Measurements from ENCODE around the gene AUNIP.

AUNIP gene

GRCh38 chr1:25796811-25797458 lies 62.3 kb downstream of the AUNIP start:
- TF ChIP-seq POLR2A (IDR thresholded peaks at IDR 0.05; ENCODE audit: extremely low read depth, insufficient read length) (no peak), MAX (IDR thresholded peaks at IDR 0.05; ENCODE audit: low read depth, low read length) (no peak), MYC (IDR thresholded peaks at IDR 0.05; ENCODE audit: low read depth, low read length) (no peak)
- TF ChIP-seq, protein P1, sequence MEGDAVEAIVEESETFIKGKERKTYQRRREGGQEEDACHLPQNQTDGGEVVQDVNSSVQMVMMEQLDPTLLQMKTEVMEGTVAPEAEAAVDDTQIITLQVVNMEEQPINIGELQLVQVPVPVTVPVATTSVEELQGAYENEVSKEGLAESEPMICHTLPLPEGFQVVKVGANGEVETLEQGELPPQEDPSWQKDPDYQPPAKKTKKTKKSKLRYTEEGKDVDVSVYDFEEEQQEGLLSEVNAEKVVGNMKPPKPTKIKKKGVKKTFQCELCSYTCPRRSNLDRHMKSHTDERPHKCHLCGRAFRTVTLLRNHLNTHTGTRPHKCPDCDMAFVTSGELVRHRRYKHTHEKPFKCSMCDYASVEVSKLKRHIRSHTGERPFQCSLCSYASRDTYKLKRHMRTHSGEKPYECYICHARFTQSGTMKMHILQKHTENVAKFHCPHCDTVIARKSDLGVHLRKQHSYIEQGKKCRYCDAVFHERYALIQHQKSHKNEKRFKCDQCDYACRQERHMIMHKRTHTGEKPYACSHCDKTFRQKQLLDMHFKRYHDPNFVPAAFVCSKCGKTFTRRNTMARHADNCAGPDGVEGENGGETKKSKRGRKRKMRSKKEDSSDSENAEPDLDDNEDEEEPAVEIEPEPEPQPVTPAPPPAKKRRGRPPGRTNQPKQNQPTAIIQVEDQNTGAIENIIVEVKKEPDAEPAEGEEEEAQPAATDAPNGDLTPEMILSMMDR (IDR thresholded peaks at IDR 0.05; ENCODE audit: low read depth, low read length), result peak; percentile 72
- peak; percentile 81 for DNase-seq (ENCODE audit: low read depth)
- H3K4me3 ChIP-seq (ENCODE audit: low read depth, low read length), result no peak overlapping the region

DNA sequence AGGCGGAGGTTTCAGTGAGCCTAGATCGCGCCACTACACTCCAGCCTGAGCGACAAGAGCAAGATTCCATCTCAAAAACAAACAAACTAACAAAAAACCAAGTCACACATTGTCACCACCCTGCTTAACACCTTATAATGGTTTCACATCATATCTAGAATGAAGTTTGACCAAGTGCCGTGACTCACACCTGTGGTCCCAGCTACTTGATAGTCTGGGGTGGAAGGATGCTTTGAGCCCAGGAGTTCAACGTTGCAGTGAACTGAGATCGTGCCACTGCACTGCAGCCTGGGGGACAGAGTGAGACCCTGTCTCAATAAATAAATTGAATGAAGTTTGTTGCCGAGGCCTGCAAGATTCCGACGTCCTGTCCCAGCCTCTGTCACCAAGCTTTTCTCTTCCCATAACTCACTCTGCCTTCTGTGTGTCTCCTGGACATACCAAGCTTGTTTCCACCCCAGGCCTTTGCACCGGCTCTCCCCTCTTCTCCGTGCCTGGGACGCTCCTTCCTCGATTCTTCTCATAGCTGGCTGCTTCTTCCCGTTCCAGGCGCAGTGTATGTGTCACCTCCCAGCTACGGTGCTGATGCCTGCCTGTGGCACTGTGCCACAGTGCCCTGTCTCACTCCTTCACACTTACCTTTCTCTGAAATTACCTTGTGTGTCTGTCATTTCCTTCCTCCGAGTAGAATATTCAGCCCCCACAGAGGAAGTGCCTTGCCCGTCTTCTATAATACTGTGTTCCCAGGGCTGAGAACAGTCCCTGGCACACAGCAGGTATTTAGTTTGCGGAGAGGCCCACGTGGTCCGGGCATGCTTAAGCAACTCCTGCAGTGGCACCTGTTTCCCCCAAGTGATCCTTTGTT lies 63.1 kb downstream of the AUNIP start:
- no peak for DNase-seq (ENCODE audit: low read depth)
- TF ChIP-seq, protein P1 (IDR thresholded peaks at IDR 0.05; ENCODE audit: low read depth, low read length), result no peak
- TF ChIP-seq MAX (IDR thresholded peaks at IDR 0.05; ENCODE audit: low read depth, low read length) (no peak), MYC (IDR thresholded peaks at IDR 0.05; ENCODE audit: low read depth, low read length) (no peak), POLR2A (IDR thresholded peaks at IDR 0.05; ENCODE audit: extremely low read depth, insufficient read length) (no peak)
- no peak overlapping the region for H3K4me3 ChIP-seq (ENCODE audit: low read depth, low read length)

GRCh38 chr1:25795211-25795610 lies 64.0 kb downstream of the AUNIP start:
- DNase-seq (ENCODE audit: low read depth), result no peak
- no peak overlapping the region for H3K4me3 ChIP-seq (ENCODE audit: low read depth, low read length)
- TF ChIP-seq, protein P1 (IDR thresholded peaks at IDR 0.05; ENCODE audit: low read depth, low read length), result no peak
- TF ChIP-seq MYC (IDR thresholded peaks at IDR 0.05; ENCODE audit: low read depth, low read length), result no peak

GRCh38 chr1:25794325-25794724 lies 64.9 kb downstream of the AUNIP start:
- TF ChIP-seq MYC (IDR thresholded peaks at IDR 0.05; ENCODE audit: low read depth, low read length), result no peak
- TF ChIP-seq POLR2A (IDR thresholded peaks at IDR 0.05; ENCODE audit: extremely low read depth, insufficient read length), result no peak
- DNase-seq (ENCODE audit: low read depth), result no peak

GRCh38 chr1:25793585-25794170 lies 65.6 kb downstream of the AUNIP start:
- DNase-seq (ENCODE audit: low read depth), result no peak
- no peak overlapping the region for H3K4me3 ChIP-seq (ENCODE audit: low read depth, low read length)
- TF ChIP-seq, protein P1 (IDR thresholded peaks at IDR 0.05; ENCODE audit: low read depth, low read length), result no peak
- TF ChIP-seq POLR2A (IDR thresholded peaks at IDR 0.05; ENCODE audit: extremely low read depth, insufficient read length), result no peak
- no peak for TF ChIP-seq MAX (IDR thresholded peaks at IDR 0.05; ENCODE audit: low read depth, low read length)
- TF ChIP-seq MYC (IDR thresholded peaks at IDR 0.05; ENCODE audit: low read depth, low read length), result no peak

More at GRCh38 chr1:25794325-25794724, 64.9 kb downstream of the AUNIP start:
- H3K4me3 ChIP-seq (ENCODE audit: low read depth, low read length), result no peak overlapping the region

DNA sequence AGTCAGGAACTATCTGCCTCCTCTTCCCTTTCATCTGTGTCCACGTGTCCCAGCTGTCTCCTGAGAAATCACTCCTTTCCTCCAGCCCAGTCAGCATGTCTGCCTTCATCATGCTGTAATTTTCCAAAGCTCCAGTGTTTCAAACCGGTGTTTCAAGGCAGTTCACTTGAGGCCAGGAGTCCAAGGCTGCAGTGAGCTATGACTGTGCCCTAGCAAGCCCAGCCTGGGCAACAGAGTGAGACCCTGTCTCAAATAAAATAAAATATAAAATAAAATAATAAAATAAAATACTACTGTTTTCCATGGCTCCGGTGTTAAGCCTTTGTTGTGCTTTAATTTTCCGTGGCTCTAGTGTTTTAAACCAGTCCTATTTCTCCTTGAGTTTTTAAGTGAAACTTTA lies 67.1 kb downstream of the AUNIP start:
- no peak for DNase-seq (ENCODE audit: low read depth)
- no peak overlapping the region for H3K4me3 ChIP-seq (ENCODE audit: low read depth, low read length)
- TF ChIP-seq MYC (IDR thresholded peaks at IDR 0.05; ENCODE audit: low read depth, low read length), result no peak
- TF ChIP-seq, protein P1 (IDR thresholded peaks at IDR 0.05; ENCODE audit: low read depth, low read length), result no peak
- TF ChIP-seq MAX (IDR thresholded peaks at IDR 0.05; ENCODE audit: low read depth, low read length), result no peak
- TF ChIP-seq POLR2A (IDR thresholded peaks at IDR 0.05; ENCODE audit: extremely low read depth, insufficient read length), result no peak
